ENCODE measurements around the gene CPZ. TPM values are rescaled to one million over a fixed set of nuclear protein-coding genes. Genes with fewer than 3 reads are reported as not detected.

CPZ gene
- total RNA-seq, 1 donor from 2014 or later: 6.0 TPM

GRCh38 chr4:8664976-8665375 lies 72.4 kb downstream of the CPZ start:
- peaks cover 19% of the 10 kb centered on the region for H3K27me3 ChIP-seq (ENCODE audit: low read depth)
- ATAC-seq (no peak), DNase-seq (peak; percentile 15)
- H3K9me3 ChIP-seq: no peaks in the 10 kb centered on the region
- no peaks in the 10 kb centered on the region for H3K36me3 ChIP-seq
- H3K27ac ChIP-seq: no peak overlapping the region
- no peak overlapping the region for H3K4me3 ChIP-seq
- intact Hi-C loops (cut with DNase I): no loop called here
- H3K4me1 ChIP-seq: no peaks in the 10 kb centered on the region
- TF ChIP-seq, protein P1, sequence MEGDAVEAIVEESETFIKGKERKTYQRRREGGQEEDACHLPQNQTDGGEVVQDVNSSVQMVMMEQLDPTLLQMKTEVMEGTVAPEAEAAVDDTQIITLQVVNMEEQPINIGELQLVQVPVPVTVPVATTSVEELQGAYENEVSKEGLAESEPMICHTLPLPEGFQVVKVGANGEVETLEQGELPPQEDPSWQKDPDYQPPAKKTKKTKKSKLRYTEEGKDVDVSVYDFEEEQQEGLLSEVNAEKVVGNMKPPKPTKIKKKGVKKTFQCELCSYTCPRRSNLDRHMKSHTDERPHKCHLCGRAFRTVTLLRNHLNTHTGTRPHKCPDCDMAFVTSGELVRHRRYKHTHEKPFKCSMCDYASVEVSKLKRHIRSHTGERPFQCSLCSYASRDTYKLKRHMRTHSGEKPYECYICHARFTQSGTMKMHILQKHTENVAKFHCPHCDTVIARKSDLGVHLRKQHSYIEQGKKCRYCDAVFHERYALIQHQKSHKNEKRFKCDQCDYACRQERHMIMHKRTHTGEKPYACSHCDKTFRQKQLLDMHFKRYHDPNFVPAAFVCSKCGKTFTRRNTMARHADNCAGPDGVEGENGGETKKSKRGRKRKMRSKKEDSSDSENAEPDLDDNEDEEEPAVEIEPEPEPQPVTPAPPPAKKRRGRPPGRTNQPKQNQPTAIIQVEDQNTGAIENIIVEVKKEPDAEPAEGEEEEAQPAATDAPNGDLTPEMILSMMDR (IDR thresholded peaks at IDR 0.05): no peak

GRCh38 chr4:8665406-8666360 lies 73.1 kb downstream of the CPZ start:
- intact Hi-C loops (cut with DNase I): no loop called here

DNA sequence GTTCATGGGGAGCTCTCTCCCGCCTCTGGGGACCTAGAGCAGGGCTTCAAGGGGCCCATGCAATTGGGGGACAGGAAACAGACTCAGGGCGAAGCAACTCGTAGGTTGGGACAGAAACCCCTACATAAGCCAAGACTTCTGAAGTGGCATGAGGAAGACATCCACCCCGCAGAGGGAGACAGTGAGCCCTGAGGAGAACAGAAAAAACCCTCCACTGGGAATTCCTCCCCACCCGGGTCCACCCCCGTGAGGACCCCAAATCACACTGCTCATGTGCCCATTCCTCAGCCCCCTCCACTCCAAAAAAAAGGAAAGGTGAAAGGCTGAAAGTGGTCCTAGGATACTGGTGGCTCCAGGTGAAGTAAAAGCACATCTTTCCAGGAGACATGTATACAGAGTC lies 74.0 kb downstream of the CPZ start:
- Histone ChIP-seq H3K27me3 (ENCODE audit: low read depth) (peaks cover 14% of the 10 kb centered on the region), H3K9me3 (no peaks in the 10 kb centered on the region), H3K27ac (no peak overlapping the region), H3K36me3 (no peaks in the 10 kb centered on the region), H3K4me3 (no peak overlapping the region), H3K4me1 (no peaks in the 10 kb centered on the region)
- DNase-seq (peak; percentile 10), ATAC-seq (no peak)
- TF ChIP-seq, protein P1 (IDR thresholded peaks at IDR 0.05): no peak
- intact Hi-C loops (cut with DNase I): no loop called here

More at GRCh38 chr4:8665406-8666360, 73.1 kb downstream of the CPZ start:
- Histone ChIP-seq H3K36me3 (no peaks in the 10 kb centered on the region), H3K27ac (no peak overlapping the region), H3K27me3 (ENCODE audit: low read depth) (peaks cover 15% of the 10 kb centered on the region), H3K9me3 (no peaks in the 10 kb centered on the region), H3K4me1 (no peaks in the 10 kb centered on the region), H3K4me3 (no peak overlapping the region)
- TF ChIP-seq, protein P1 (IDR thresholded peaks at IDR 0.05): no peak
- DNase-seq (peak; percentile 9), ATAC-seq (no peak)

Other genes starting within 250 kb of the CPZ start
- 30.4 TPM for gene ACOX3, start 152.0 kb upstream of the CPZ start, total RNA-seq
- gene TRMT44, start 152.0 kb upstream of the CPZ start, total RNA-seq: 23.9 TPM
- 0.21 TPM for gene GPR78, start 12.4 kb upstream of the CPZ start, total RNA-seq